HepG2 (cell line): Measurements from ENCODE around the gene FAHD2A. TPM values are rescaled to one million over a fixed set of nuclear protein-coding genes. Genes with fewer than 3 reads are reported as not detected.
A peak's percentile ranks its signal among the peaks of the same experiment; 100 is the strongest.

Experiments used
- ATAC-seq: fragments of 200-7000 bp; cut with Tn5 transposase; 3 replicates; pipeline ENCODE4 v1.9.1; 2020; ENCODE audit warnings: mild to moderate bottlenecking, moderate library complexity
- BruUV-seq: library from RNA; stranded (reverse); fragments of 400-500 nt; replicated peaks from 2 replicates; lab custom pipeline; 2021; lab: Mats Ljungman, UMichigan
- CTCF ChIA-PET: fragments of 300-600 bp; formaldehyde crosslinking; extraction: SDS; loops from one replicate; lab custom pipeline; 2021; ENCODE audit warnings: low total read pairs, inconsistent platforms, low intra/inter-chr PET ratio; lab: Yijun Ruan, JAX
- POLR2A ChIA-PET: fragments of 350-600 bp; sonication (Branson Sonifier 250); formaldehyde crosslinking; loops from one replicate; lab custom pipeline; 2020; ENCODE audit warnings: antibody characterized with exemption, inconsistent platforms; lab: Yijun Ruan, JAX
- DNase-seq: peaks from one replicate; pipeline ENCODE4 v3.0.0-alpha.2; 2015; ENCODE audit warnings: low spot score
- FAIRE-seq: peaks from 3 replicates; lab custom pipeline; 2011; peaks lifted over from hg19 to GRCh38; lab: Jason Lieb, UNC
- H2AFZ ChIP-seq: one replicate; pipeline ENCODE4 v1.6.1; 2011; ENCODE audit warnings: low read length, inconsistent platforms
- H3K27ac ChIP-seq: fragments of 300-600 bp; 3 replicates; pipeline ENCODE4 v1.8.0; 2011; ENCODE audit warnings: mixed run types, mild to moderate bottlenecking, mixed read lengths, low read length, inconsistent platforms; ENCODE audit not compliant: insufficient read depth; ENCODE audit errors: extremely low read length
- H3K27me3 ChIP-seq, 2 experiments: fragments of 200-600 bp in 1 of 2; 2 replicates in 1 of 2; 3 replicates in 1 of 2; pipeline versions ENCODE4 v1.6.0 to v1.8.0; 2011; ENCODE audit warnings: low read length in 2 of 2, mild to moderate bottlenecking in 2 of 2, moderate library complexity in 2 of 2, inconsistent platforms in 1 of 2; ENCODE audit not compliant: insufficient read depth in 2 of 2, control insufficient read depth in 1 of 2
- H3K36me3 ChIP-seq, 2 experiments: fragments of 200-600 bp in 1 of 2; replicated peaks in 1 of 2; 2 replicates in 1 of 2; 3 replicates in 1 of 2; pipeline versions ENCODE4 v1.5.1 to v1.8.0; 2011; ENCODE audit warnings: low read length in 2 of 2, inconsistent platforms in 1 of 2; ENCODE audit not compliant: insufficient read depth in 2 of 2, control insufficient read depth in 1 of 2
- H3K4me1 ChIP-seq: 2 replicates; pipeline ENCODE4 v1.5.1; 2012; ENCODE audit warnings: low read length, inconsistent platforms; ENCODE audit not compliant: insufficient read depth
- H3K4me2 ChIP-seq: 2 replicates; pipeline ENCODE4 v1.6.0; 2011; ENCODE audit warnings: low read depth, low read length, inconsistent platforms
- H3K4me3 ChIP-seq, 3 experiments: fragments of 200-600 bp in 1 of 3; sonication (generic), shearing (Covaris generic) in 1 of 3; replicated peaks in 1 of 3; 2 replicates each; pipeline ENCODE4 v1.5.1; 2011 to 2016; ENCODE audit warnings: low read length in 3 of 3, inconsistent platforms in 2 of 3, low read depth in 2 of 3, mild to moderate bottlenecking in 2 of 3, control low read depth in 1 of 3, mixed read lengths in 1 of 3; ENCODE audit not compliant: insufficient read depth in 1 of 3
- H3K79me2 ChIP-seq: one replicate; pipeline ENCODE4 v1.6.1; 2011; ENCODE audit warnings: low read length, inconsistent platforms; ENCODE audit not compliant: insufficient read depth
- H3K9ac ChIP-seq: 2 replicates; pipeline ENCODE4 v1.6.0; 2011; ENCODE audit warnings: mild to moderate bottlenecking, low read depth, low read length, inconsistent platforms; ENCODE audit not compliant: insufficient read depth
- H3K9me3 ChIP-seq: 2 replicates; pipeline ENCODE4 v1.5.1; 2012; ENCODE audit warnings: mild to moderate bottlenecking, low read length
- H4K20me1 ChIP-seq: 2 replicates; pipeline ENCODE4 v1.6.0; 2011; ENCODE audit warnings: inconsistent platforms, mild to moderate bottlenecking, low read length, moderate library complexity; ENCODE audit not compliant: insufficient read depth
- CTCF ChIP-seq: sonication (generic); formaldehyde crosslinking; IDR thresholded peaks from 2 replicates; pipeline ENCODE4 v1.5.0; 2020; ENCODE audit warnings: mild to moderate bottlenecking, missing genetic modification reagents, moderate library complexity
- EHMT2 ChIP-seq: fragments of 200-600 bp; sonication (generic); IDR thresholded peaks from 2 replicates; pipeline ENCODE4 v1.7.0; 2017; ENCODE audit warnings: antibody characterized with exemption, low read depth, low read length, borderline replicate concordance
- JUND ChIP-seq: sonication (generic); formaldehyde crosslinking; IDR thresholded peaks from 2 replicates; pipeline ENCODE4 v1.8.0; 2022; ENCODE audit warnings: mild to moderate bottlenecking, missing genetic modification reagents
- PAF1 ChIP-seq: IDR thresholded peaks from 2 replicates; pipeline ENCODE4 v1.6.1; 2016; ENCODE audit warnings: missing genetic modification reagents, missing compliant biosample characterization
- RBAK ChIP-seq: sonication (generic); formaldehyde crosslinking; IDR thresholded peaks from 2 replicates; pipeline ENCODE4 v1.5.1; 2020; ENCODE audit warnings: mild to moderate bottlenecking, missing genetic modification reagents
- SP2 ChIP-seq: sonication (generic); formaldehyde crosslinking; IDR thresholded peaks from 2 replicates; pipeline ENCODE4 v1.5.1; 2020; ENCODE audit warnings: mild to moderate bottlenecking, missing genetic modification reagents
- SP4 ChIP-seq: sonication (generic); formaldehyde crosslinking; IDR thresholded peaks from 2 replicates; pipeline ENCODE4 v1.8.1; 2023; ENCODE audit warnings: mild to moderate bottlenecking, missing genetic modification reagents
- SRF ChIP-seq: IDR thresholded peaks from 2 replicates; pipeline ENCODE4 v1.6.1; 2011; ENCODE audit warnings: mild to moderate bottlenecking, low read depth, low read length, moderate library complexity
- ZC3H4 ChIP-seq: sonication (generic); formaldehyde crosslinking; IDR thresholded peaks from 2 replicates; pipeline ENCODE4 v1.4.0; 2020; ENCODE audit warnings: missing genetic modification reagents, borderline replicate concordance
- ZNF430 ChIP-seq: sonication (generic); formaldehyde crosslinking; IDR thresholded peaks from 2 replicates; pipeline ENCODE4 v1.9.0; 2021; ENCODE audit warnings: mild to moderate bottlenecking, missing genetic modification reagents
- ZNF703 ChIP-seq: sonication (generic); formaldehyde crosslinking; IDR thresholded peaks from 2 replicates; pipeline ENCODE4 v1.5.1; 2020; ENCODE audit warnings: missing genetic modification reagents, mild to moderate bottlenecking, moderate library complexity, borderline replicate concordance
- ZNF709 ChIP-seq: sonication (generic); formaldehyde crosslinking; IDR thresholded peaks from 2 replicates; pipeline ENCODE4 v1.5.0; 2020; ENCODE audit warnings: mild to moderate bottlenecking, missing genetic modification reagents
- WGBS: methylation state at CpG from one replicate; pipeline ENCODE4 v1.1.6; 2017; ENCODE audit warnings: low lambda C conversion rate; 5-methylcytosine and 5-hydroxymethylcytosine counted together
- in situ Hi-C: cut with HindIII; loops from 2 replicates; pipeline ENCODE4 v1.10.0; 2017; ENCODE audit warnings: low pct_unique_long_range_greater_than_20kb; ENCODE audit not compliant: extremely low pct_ligation_motif_present
- intact Hi-C: fragments of 100-400 bp; cut with micrococcal nuclease; formaldehyde crosslinking; loops from one replicate; pipeline ENCODE4 v1.10.0; 2022; ENCODE audit not compliant: unreplicated experiment
- polyA plus RNA-seq, 8 experiments: library from polyadenylated mRNA; depleted of rRNA in 3 of 8; stranded (reverse) in 7 of 8; unstranded in 1 of 8; fragments of >200 nt; fragmentation: Illumina TruSeq in 4 of 8; extraction: Trizol in 4 of 8; gene quantifications; 2 replicates each; pipeline versions ENCODE4 v1.2.1 to v1.2.3, GENCODE V29; 2011 to 2016; ENCODE audit warnings: low read depth in 4 of 8, missing spikeins in 1 of 8, mixed read lengths in 1 of 8; ENCODE audit not compliant: insufficient read depth in 1 of 8
- total RNA-seq, 5 experiments: library from RNA; depleted of rRNA; stranded (reverse); fragments of >200 nt; fragmentation: Illumina TruSeq; extraction: Trizol; gene quantifications; 2 replicates each; pipeline ENCODE4 v1.2.3, GENCODE V29; 2016; ENCODE audit warnings: low read depth in 1 of 5
- TF ChIP-seq, protein P1 (sequence below): sonication (generic); formaldehyde crosslinking; conservative IDR thresholded peaks from 2 replicates; pipeline ENCODE4 v1.5.0; 2020; ENCODE audit warnings: missing genetic modification reagents

Gene FAHD2A
- total and polyA plus RNA-seq, 2 of the 13 experiments (the other 11 are each of a cell fraction or from before 2014, with no cell fraction given): 34.0 to 44.2 TPM

GRCh38 chr2:95392730-95393455, 9.6 kb upstream of the FAHD2A start (continued):
- TF ChIP-seq CTCF (CRISPR knock-in tag) (peak; percentile 47), ZNF703 (CRISPR knock-in tag) (no peak), ZNF430 (CRISPR knock-in tag) (no peak), SRF (no peak), SP2 (CRISPR knock-in tag) (peak; percentile 25; the same call in 1 of the 2 replicates), RBAK (CRISPR knock-in tag) (no peak), ZNF709 (CRISPR knock-in tag) (no peak), ZC3H4 (CRISPR knock-in tag) (no peak), PAF1 (CRISPR knock-in tag) (no peak), SP4 (CRISPR knock-in tag) (no peak), JUND (CRISPR knock-in tag) (0 out of 2 replicates have a peak, but pooled peaks have one; percentile 12)

DNA sequence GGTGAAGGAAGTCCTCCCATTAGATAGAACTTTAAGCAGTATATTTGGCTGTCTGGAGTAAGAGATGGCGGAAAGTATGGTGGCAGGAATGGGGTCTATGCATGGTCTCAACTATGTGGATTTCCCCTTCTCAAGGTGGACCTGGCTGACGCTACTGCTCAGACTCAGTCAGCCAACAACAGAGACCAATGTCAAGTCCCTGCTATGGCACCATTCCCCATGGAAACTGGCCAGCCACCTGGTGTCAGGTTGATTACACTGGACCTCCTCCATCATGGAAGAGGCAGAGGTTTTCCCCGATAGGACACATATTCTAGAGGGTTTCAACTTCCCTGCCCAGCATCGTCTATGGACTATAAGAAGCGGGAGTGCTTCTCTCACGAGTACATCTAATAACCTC, 8.6 kb upstream of the FAHD2A start:
- H3K36me3 ChIP-seq: no peaks in the 10 kb centered on the region
- H3K27ac ChIP-seq: no peak overlapping the region
- no peaks in the 10 kb centered on the region for H3K27me3 ChIP-seq
- no peak overlapping the region for H3K9ac ChIP-seq
- peaks cover 44% of the 10 kb centered on the region for H3K4me1 ChIP-seq
- no peak overlapping the region for H3K4me3 ChIP-seq
- H3K79me2 ChIP-seq: no peaks in the 10 kb centered on the region
- no peak for ATAC-seq
- BruUV-seq: no TSS peak
- in situ Hi-C loops: no loop called here
- FAIRE-seq: no peak
- no peak overlapping the region for H2AFZ ChIP-seq
- WGBS: 92% methylated on average over 6 of the region's 6 CpGs
- H4K20me1 ChIP-seq: no peaks in the 10 kb centered on the region
- POLR2A ChIA-PET: interaction anchor here (7.7 kb wide), 1 partner anchor 9 kb away, joined by 110 read pairs; the partner anchor contains the start of gene FAHD2A
- DNase-seq: no peak
- CTCF ChIA-PET: no interaction called here
- TF ChIP-seq, protein P1, sequence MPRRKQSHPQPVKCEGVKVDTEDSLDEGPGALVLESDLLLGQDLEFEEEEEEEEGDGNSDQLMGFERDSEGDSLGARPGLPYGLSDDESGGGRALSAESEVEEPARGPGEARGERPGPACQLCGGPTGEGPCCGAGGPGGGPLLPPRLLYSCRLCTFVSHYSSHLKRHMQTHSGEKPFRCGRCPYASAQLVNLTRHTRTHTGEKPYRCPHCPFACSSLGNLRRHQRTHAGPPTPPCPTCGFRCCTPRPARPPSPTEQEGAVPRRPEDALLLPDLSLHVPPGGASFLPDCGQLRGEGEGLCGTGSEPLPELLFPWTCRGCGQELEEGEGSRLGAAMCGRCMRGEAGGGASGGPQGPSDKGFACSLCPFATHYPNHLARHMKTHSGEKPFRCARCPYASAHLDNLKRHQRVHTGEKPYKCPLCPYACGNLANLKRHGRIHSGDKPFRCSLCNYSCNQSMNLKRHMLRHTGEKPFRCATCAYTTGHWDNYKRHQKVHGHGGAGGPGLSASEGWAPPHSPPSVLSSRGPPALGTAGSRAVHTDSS (CRISPR knock-in tag): no peak
- 0 out of 2 replicates have a peak, but pooled peaks have one; percentile 33 for TF ChIP-seq EHMT2
- TF ChIP-seq, all 625 proteins: peak for 1
- Histone ChIP-seq H3K9me3 (no peaks in the 10 kb centered on the region), H3K4me2 (no peak overlapping the region)
- intact Hi-C loops: no loop called here
